Ecto neural progenitor cell (in vitro differentiated cells): Measurements from ENCODE around the gene ARL13A.
"Not testable (repeated sequence)": the region's sequence is repeated elsewhere in the genome, so short reads cannot be mapped to it uniquely, and the experiment has no call there.

Experiments
- DNase-seq: peaks from one replicate; pipeline ENCODE4 v3.0.0-alpha.2; 2018; ENCODE audit warnings: low spot score

ARL13A gene

DNA sequence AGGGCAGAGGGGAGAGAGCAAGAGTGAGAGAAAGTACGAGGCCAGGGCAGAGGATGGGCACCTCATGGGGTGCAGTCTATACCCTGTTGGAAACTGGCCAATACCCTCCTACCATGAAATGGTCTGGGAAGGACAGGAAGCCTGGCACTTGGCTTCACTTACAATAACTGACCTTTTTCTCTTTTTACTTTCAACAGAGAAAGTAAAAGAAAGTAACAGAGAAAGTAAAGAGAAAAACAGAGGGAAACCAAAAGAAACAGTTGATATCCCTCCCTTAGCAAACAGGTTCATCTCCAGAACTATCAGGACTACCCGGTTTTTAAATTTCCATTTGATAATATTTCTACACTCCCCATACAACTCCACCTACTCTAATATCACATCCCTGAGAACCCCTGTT is 20.6 kb downstream of the ARL13A start:
- DNase-seq = no peak

GRCh38 chrX:100994352-100995281 is 25.1 kb downstream of the ARL13A start:
- DNase-seq = no peak

GRCh38 chrX:100995469-100995868 is 26.0 kb downstream of the ARL13A start:
- no peak for DNase-seq

GRCh38 chrX:100999451-100999850 is 29.9 kb downstream of the ARL13A start:
- DNase-seq = no peak

DNA sequence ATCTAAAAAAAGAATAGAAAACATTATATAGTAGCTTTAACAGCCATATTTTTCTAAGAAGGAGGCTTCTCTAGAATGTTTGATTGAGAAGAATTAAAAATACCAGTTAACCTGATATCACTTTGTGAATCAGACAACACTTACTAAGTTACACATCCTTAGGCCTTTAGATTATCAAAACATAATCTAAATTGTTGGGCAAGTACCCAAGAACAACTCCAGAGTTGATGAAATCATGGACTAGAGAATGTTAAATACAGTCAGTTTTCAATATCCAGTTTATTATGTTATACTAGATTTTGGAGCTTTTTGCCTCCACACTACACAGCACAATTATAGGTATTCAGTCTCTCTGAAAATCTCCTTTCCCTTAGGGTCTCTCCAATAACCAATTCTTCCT is 39.6 kb downstream of the ARL13A start:
- no peak for DNase-seq

- DNase-seq = not testable (repeated sequence)
These were observed 42.5 kb downstream of the ARL13A start for GRCh38 chrX:101012031-101012430.

DNA sequence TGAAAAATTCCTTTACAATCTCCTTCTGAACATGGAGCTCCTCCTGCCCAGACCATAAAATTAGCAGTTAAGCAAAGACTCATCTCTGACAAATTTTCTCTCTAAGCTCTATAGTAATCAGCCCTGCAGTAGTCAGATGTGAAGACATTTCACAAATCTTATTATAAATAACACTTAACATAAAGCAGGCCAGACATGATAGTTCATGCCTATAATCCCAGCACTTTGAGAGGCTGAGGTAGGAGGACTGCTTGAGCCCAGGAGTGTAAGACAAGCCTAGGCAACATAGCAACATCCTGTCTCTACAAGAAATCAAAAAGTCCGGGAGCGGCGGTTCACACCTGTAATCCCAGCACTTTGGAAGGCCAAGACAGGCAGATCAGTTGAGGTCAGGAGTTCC is 52.5 kb downstream of the ARL13A start:
- DNase-seq = no peak

GRCh38 chrX:101025126-101025525 is 55.6 kb downstream of the ARL13A start:
- DNase-seq = no peak

GRCh38 chrX:101028562-101028961 is 59.1 kb downstream of the ARL13A start:
- DNase-seq = no peak

GRCh38 chrX:101029665-101030064 is 60.2 kb downstream of the ARL13A start:
- DNase-seq = no peak

- no peak for DNase-seq
These were observed 67.7 kb downstream of the ARL13A start for GRCh38 chrX:101037231-101037630.

- no peak for DNase-seq
These were observed 70.7 kb downstream of the ARL13A start for GRCh38 chrX:101040197-101040596.
